HepG2 (cell line): Measurements from ENCODE around the gene IQCC. TPM values are rescaled to one million over a fixed set of nuclear protein-coding genes. Genes with fewer than 3 reads are reported as not detected.

Experiments
- MATR3 ChIP-seq: sonication (generic); formaldehyde crosslinking; IDR thresholded peaks from 2 replicates; pipeline ENCODE4 v1.4.0; 2020; ENCODE audit warnings: missing genetic modification reagents
- polyA plus RNA-seq, 8 experiments: library from polyadenylated mRNA; depleted of rRNA in 3 of 8; stranded (reverse) in 7 of 8; unstranded in 1 of 8; fragments of >200 nt; fragmentation: Illumina TruSeq in 4 of 8; extraction: Trizol in 4 of 8; gene quantifications; 2 replicates each; pipeline versions ENCODE4 v1.2.1 to v1.2.3, GENCODE V29; 2011 to 2016; ENCODE audit warnings: low read depth in 4 of 8, missing spikeins in 1 of 8, mixed read lengths in 1 of 8; ENCODE audit not compliant: insufficient read depth in 1 of 8
- total RNA-seq, 5 experiments: library from RNA; depleted of rRNA; stranded (reverse); fragments of >200 nt; fragmentation: Illumina TruSeq; extraction: Trizol; gene quantifications; 2 replicates each; pipeline ENCODE4 v1.2.3, GENCODE V29; 2016; ENCODE audit warnings: low read depth in 1 of 5
- TF ChIP-seq, protein P1 (sequence below): IDR thresholded peaks from 2 replicates; pipeline ENCODE4 v1.6.1; 2012; ENCODE audit warnings: inconsistent platforms
- TF ChIP-seq, protein P2 (sequence below): IDR thresholded peaks from 2 replicates; pipeline ENCODE4 v1.6.1; 2016

The IQCC gene
- total and polyA plus RNA-seq, 2 of the 13 experiments (the other 11 are each of a cell fraction or from before 2014, with no cell fraction given): 1.7 to 3.0 TPM

DNA sequence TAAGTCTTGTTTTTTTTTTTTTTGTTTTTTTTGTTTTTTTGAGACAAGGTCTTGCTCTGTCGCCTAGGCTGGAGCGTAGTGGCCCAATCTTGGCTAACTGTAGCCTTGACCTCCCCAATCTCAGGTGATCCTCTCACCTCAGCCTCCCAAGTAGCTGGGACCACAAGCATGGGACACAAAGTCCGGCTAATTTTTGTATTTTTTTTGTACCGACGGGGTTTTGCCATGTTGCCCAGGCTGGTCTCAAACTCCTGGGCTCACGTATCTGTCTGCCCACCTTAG lies 51.7 kb downstream of the IQCC start (continued):
- TF ChIP-seq, protein P1, sequence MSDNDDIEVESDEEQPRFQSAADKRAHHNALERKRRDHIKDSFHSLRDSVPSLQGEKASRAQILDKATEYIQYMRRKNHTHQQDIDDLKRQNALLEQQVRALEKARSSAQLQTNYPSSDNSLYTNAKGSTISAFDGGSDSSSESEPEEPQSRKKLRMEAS: no peak
- TF ChIP-seq MATR3 (CRISPR knock-in tag): no peak
- TF ChIP-seq, protein P2, sequence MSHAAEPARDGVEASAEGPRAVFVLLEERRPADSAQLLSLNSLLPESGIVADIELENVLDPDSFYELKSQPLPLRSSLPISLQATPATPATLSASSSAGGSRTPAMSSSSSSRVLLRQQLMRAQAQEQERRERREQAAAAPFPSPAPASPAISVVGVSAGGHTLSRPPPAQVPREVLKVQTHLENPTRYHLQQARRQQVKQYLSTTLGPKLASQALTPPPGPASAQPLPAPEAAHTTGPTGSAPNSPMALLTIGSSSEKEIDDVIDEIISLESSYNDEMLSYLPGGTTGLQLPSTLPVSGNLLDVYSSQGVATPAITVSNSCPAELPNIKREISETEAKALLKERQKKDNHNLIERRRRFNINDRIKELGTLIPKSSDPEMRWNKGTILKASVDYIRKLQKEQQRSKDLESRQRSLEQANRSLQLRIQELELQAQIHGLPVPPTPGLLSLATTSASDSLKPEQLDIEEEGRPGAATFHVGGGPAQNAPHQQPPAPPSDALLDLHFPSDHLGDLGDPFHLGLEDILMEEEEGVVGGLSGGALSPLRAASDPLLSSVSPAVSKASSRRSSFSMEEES (CRISPR knock-in tag): no peak

Other genes with a start within 250 kb of the IQCC start
- gene KHDRBS1, start 191.8 kb upstream of the IQCC start, total RNA-seq (2016; rRNA removed; fragmentation: Illumina TruSeq; extraction: Trizol): 39.0 and 86.8 TPM in 2 replicates
- gene KHDRBS1, start 191.8 kb upstream of the IQCC start, polyA plus RNA-seq (2011; rRNA removed): 19.8 and 25.1 TPM in 2 replicates
- gene TMEM39B, start 132.7 kb upstream of the IQCC start, total RNA-seq (2016; rRNA removed; fragmentation: Illumina TruSeq; extraction: Trizol): 3.1 and 4.9 TPM in 2 replicates
- 10.4 and 12.9 TPM in 2 replicates for gene TMEM39B, start 132.7 kb upstream of the IQCC start, polyA plus RNA-seq (2011; rRNA removed)
- 47.5 and 111 TPM in 2 replicates for gene KPNA6, start 97.6 kb upstream of the IQCC start, total RNA-seq (2016; rRNA removed; fragmentation: Illumina TruSeq; extraction: Trizol)
- 18.6 and 22.0 TPM in 2 replicates for gene KPNA6, start 97.6 kb upstream of the IQCC start, polyA plus RNA-seq (2011; rRNA removed)
- gene TXLNA, start 26.0 kb upstream of the IQCC start, total RNA-seq (2016; rRNA removed; fragmentation: Illumina TruSeq; extraction: Trizol): 67.8 and 70.7 TPM in 2 replicates
- 29.6 and 35.3 TPM in 2 replicates for gene TXLNA, start 26.0 kb upstream of the IQCC start, polyA plus RNA-seq (2011; rRNA removed)
- gene CCDC28B, start 5.1 kb upstream of the IQCC start, total RNA-seq (2016; rRNA removed; fragmentation: Illumina TruSeq; extraction: Trizol): 2.8 and 3.5 TPM in 2 replicates
- gene CCDC28B, start 5.1 kb upstream of the IQCC start, polyA plus RNA-seq (2011; rRNA removed): 2.6 TPM in 2 replicates
- not detected in 2 replicates for gene DCDC2B, start 3.4 kb downstream of the IQCC start, total RNA-seq (2016; rRNA removed; fragmentation: Illumina TruSeq; extraction: Trizol)
- not detected in 2 replicates for gene DCDC2B, start 3.4 kb downstream of the IQCC start, polyA plus RNA-seq (2011; rRNA removed)
- gene TMEM234, start 16.7 kb downstream of the IQCC start, total RNA-seq (2016; rRNA removed; fragmentation: Illumina TruSeq; extraction: Trizol): 4.2 and 9.0 TPM in 2 replicates
- 6.1 and 6.8 TPM in 2 replicates for gene TMEM234, start 16.7 kb downstream of the IQCC start, polyA plus RNA-seq (2011; rRNA removed)
- gene EIF3I, start 16.7 kb downstream of the IQCC start, total RNA-seq (2016; rRNA removed; fragmentation: Illumina TruSeq; extraction: Trizol): 223 and 286 TPM in 2 replicates
- 210 and 218 TPM in 2 replicates for gene EIF3I, start 16.7 kb downstream of the IQCC start, polyA plus RNA-seq (2011; rRNA removed)
- 0.15 and 0.45 TPM in 2 replicates for gene FAM167B, start 41.6 kb downstream of the IQCC start, total RNA-seq (2016; rRNA removed; fragmentation: Illumina TruSeq; extraction: Trizol)
- gene FAM167B, start 41.6 kb downstream of the IQCC start, polyA plus RNA-seq (2011; rRNA removed): 0.70 and 1.1 TPM in 2 replicates
- 0.83 and 0.93 TPM in 2 replicates for gene LCK, start 45.6 kb downstream of the IQCC start, total RNA-seq (2016; rRNA removed; fragmentation: Illumina TruSeq; extraction: Trizol)
- gene LCK, start 45.6 kb downstream of the IQCC start, polyA plus RNA-seq (2011; rRNA removed): 1.8 and 3.1 TPM in 2 replicates
- gene HDAC1, start 86.4 kb downstream of the IQCC start, total RNA-seq (2016; rRNA removed; fragmentation: Illumina TruSeq; extraction: Trizol): 93.5 and 109 TPM in 2 replicates
- gene HDAC1, start 86.4 kb downstream of the IQCC start, polyA plus RNA-seq (2011; rRNA removed): 189 and 190 TPM in 2 replicates
- 81.9 and 85.1 TPM in 2 replicates for gene MARCKSL1, start 130.6 kb downstream of the IQCC start, total RNA-seq (2016; rRNA removed; fragmentation: Illumina TruSeq; extraction: Trizol)
- 134 and 155 TPM in 2 replicates for gene MARCKSL1, start 130.6 kb downstream of the IQCC start, polyA plus RNA-seq (2011; rRNA removed)
- 0.31 and 3.2 TPM in 2 replicates for gene FAM229A, start 156.8 kb downstream of the IQCC start, total RNA-seq (2016; rRNA removed; fragmentation: Illumina TruSeq; extraction: Trizol)
- 17.6 and 21.8 TPM in 2 replicates for gene FAM229A, start 156.8 kb downstream of the IQCC start, polyA plus RNA-seq (2011; rRNA removed)
- 0.62 and 1.0 TPM in 2 replicates for gene TSSK3, start 156.9 kb downstream of the IQCC start, total RNA-seq (2016; rRNA removed; fragmentation: Illumina TruSeq; extraction: Trizol)
- gene TSSK3, start 156.9 kb downstream of the IQCC start, polyA plus RNA-seq (2011; rRNA removed): 1.1 and 2.0 TPM in 2 replicates
- gene BSDC1, start 188.8 kb downstream of the IQCC start, total RNA-seq (2016; rRNA removed; fragmentation: Illumina TruSeq; extraction: Trizol): 33.2 and 40.3 TPM in 2 replicates
- gene BSDC1, start 188.8 kb downstream of the IQCC start, polyA plus RNA-seq (2011; rRNA removed): 64.2 and 81.8 TPM in 2 replicates